Measurements from ENCODE around the gene EWSR1.
A peak's percentile ranks its signal among the peaks of the same experiment; 100 is the strongest.

EWSR1 gene

GRCh38 chr22:29257751-29258181 lies 10.3 kb upstream of the EWSR1 start:
- DNase-seq, result no peak
- TF ChIP-seq POLR2A (IDR thresholded peaks at IDR 0.05; ENCODE audit: low read length) (no peak), GATA1 (IDR thresholded peaks at IDR 0.05; ENCODE audit: low read depth, low read length) (no peak)

- no peak for DNase-seq
- TF ChIP-seq GATA1 (IDR thresholded peaks at IDR 0.05; ENCODE audit: low read depth, low read length) (no peak), POLR2A (IDR thresholded peaks at IDR 0.05; ENCODE audit: low read length) (no peak)
Observed at GRCh38 chr22:29258407-29259252, 9.4 kb upstream of the EWSR1 start.

- TF ChIP-seq POLR2A (IDR thresholded peaks at IDR 0.05; ENCODE audit: low read length), result no peak
- TF ChIP-seq GATA1 (IDR thresholded peaks at IDR 0.05; ENCODE audit: low read depth, low read length), result no peak
Observed at GRCh38 chr22:29259253-29259899, 8.7 kb upstream of the EWSR1 start.

GRCh38 chr22:29260031-29260560 lies 8.0 kb upstream of the EWSR1 start:
- no peak for TF ChIP-seq POLR2A (IDR thresholded peaks at IDR 0.05; ENCODE audit: low read length)
- TF ChIP-seq GATA1 (IDR thresholded peaks at IDR 0.05; ENCODE audit: low read depth, low read length), result no peak
- DNase-seq, result no peak

More at GRCh38 chr22:29259253-29259899, 8.7 kb upstream of the EWSR1 start:
- peak in 1 of 2 experiments; percentile 15 for DNase-seq

GRCh38 chr22:29260601-29261315 lies 7.3 kb upstream of the EWSR1 start:
- TF ChIP-seq GATA1 (IDR thresholded peaks at IDR 0.05; ENCODE audit: low read depth, low read length), result no peak
- TF ChIP-seq POLR2A (IDR thresholded peaks at IDR 0.05; ENCODE audit: low read length), result peak; percentile 45
- no peak for DNase-seq

- DNase-seq, result no peak
- TF ChIP-seq GATA1 (IDR thresholded peaks at IDR 0.05; ENCODE audit: low read depth, low read length) (no peak), POLR2A (IDR thresholded peaks at IDR 0.05; ENCODE audit: low read length) (no peak)
Observed at GRCh38 chr22:29263791-29264276, 4.2 kb upstream of the EWSR1 start.

GRCh38 chr22:29265305-29265704 lies 2.8 kb upstream of the EWSR1 start:
- no peak for DNase-seq
- TF ChIP-seq POLR2A (IDR thresholded peaks at IDR 0.05; ENCODE audit: low read length) (no peak), GATA1 (IDR thresholded peaks at IDR 0.05; ENCODE audit: low read depth, low read length) (no peak)

- DNase-seq, result peak in 1 of 2 experiments; percentile 39
- TF ChIP-seq POLR2A (IDR thresholded peaks at IDR 0.05; ENCODE audit: low read length), result no peak
- TF ChIP-seq GATA1 (IDR thresholded peaks at IDR 0.05; ENCODE audit: low read depth, low read length), result no peak
Observed at GRCh38 chr22:29265929-29266328, 2.1 kb upstream of the EWSR1 start.

GRCh38 chr22:29266564-29267461 lies 1.3 kb upstream of the EWSR1 start:
- DNase-seq, result peak; percentile 44 to 61
- TF ChIP-seq GATA1 (IDR thresholded peaks at IDR 0.05; ENCODE audit: low read depth, low read length), result no peak
- no peak for TF ChIP-seq POLR2A (IDR thresholded peaks at IDR 0.05; ENCODE audit: low read length)

GRCh38 chr22:29267462-29267857 lies 608 bp upstream of the EWSR1 start:
- no peak for TF ChIP-seq POLR2A (IDR thresholded peaks at IDR 0.05; ENCODE audit: low read length)
- TF ChIP-seq GATA1 (IDR thresholded peaks at IDR 0.05; ENCODE audit: low read depth, low read length), result no peak
- DNase-seq, result no peak

GRCh38 chr22:29268511-29269229 lies 602 bp downstream of the EWSR1 start:
- no peak for TF ChIP-seq GATA1 (IDR thresholded peaks at IDR 0.05; ENCODE audit: low read depth, low read length)
- peak; percentile 32 for TF ChIP-seq POLR2A (IDR thresholded peaks at IDR 0.05; ENCODE audit: low read length)
- peak; percentile 82 to 84 for DNase-seq

GRCh38 chr22:29269230-29269604 lies 1.1 kb downstream of the EWSR1 start:
- DNase-seq, result peak; percentile 49 to 59
- TF ChIP-seq GATA1 (IDR thresholded peaks at IDR 0.05; ENCODE audit: low read depth, low read length) (no peak), POLR2A (IDR thresholded peaks at IDR 0.05; ENCODE audit: low read length) (no peak)

All from erythroblast (primary cell).